NCI-H128 (cell line): ENCODE data around the gene RNU6-9.
"Not testable (repeated sequence)": the region's sequence is repeated elsewhere in the genome, so short reads cannot be mapped to it uniquely, and the experiment has no call there.

ENCODE experiments used
- DNase-seq: peaks from one replicate; lab custom pipeline; 2025; ENCODE audit not compliant: unreplicated experiment; lab: John Stamatoyannopoulos, UW

Gene RNU6-9

GRCh38 chr19:877992-878660 is 15.2 kb upstream of the RNU6-9 start:
- not testable (repeated sequence) for DNase-seq

GRCh38 chr19:878751-879561 is 14.3 kb upstream of the RNU6-9 start:
- not testable (repeated sequence) for DNase-seq

- DNase-seq, result no peak
Measured at GRCh38 chr19:879711-880438, 13.4 kb upstream of the RNU6-9 start.

GRCh38 chr19:881385-882071 is 11.8 kb upstream of the RNU6-9 start:
- DNase-seq, result no peak

- DNase-seq, result no peak
Measured at GRCh38 chr19:882871-883497, 10.3 kb upstream of the RNU6-9 start.

- no peak for DNase-seq
Measured at GRCh38 chr19:883661-884211, 9.5 kb upstream of the RNU6-9 start.

GRCh38 chr19:884420-885211 is 8.7 kb upstream of the RNU6-9 start:
- DNase-seq, result no peak

- no peak for DNase-seq
Measured at GRCh38 chr19:885536-886224, 7.6 kb upstream of the RNU6-9 start.

- DNase-seq, result no peak
Measured at GRCh38 chr19:887072-887471, 6.2 kb upstream of the RNU6-9 start.

GRCh38 chr19:887599-887998 is 5.7 kb upstream of the RNU6-9 start:
- DNase-seq, result no peak

- no peak for DNase-seq
Measured at GRCh38 chr19:888581-889385, 4.5 kb upstream of the RNU6-9 start.

- no peak for DNase-seq
Measured at GRCh38 chr19:889662-890295, 3.5 kb upstream of the RNU6-9 start.

- no peak for DNase-seq
Measured at GRCh38 chr19:890831-891230, 2.5 kb upstream of the RNU6-9 start.

- DNase-seq, result not testable (repeated sequence)
Measured at GRCh38 chr19:891421-892200, 1.7 kb upstream of the RNU6-9 start.

- no peak for DNase-seq
Measured at GRCh38 chr19:892243-892893, 916 bp upstream of the RNU6-9 start.

- no peak for DNase-seq
Measured at GRCh38 chr19:896434-896833, 3.1 kb downstream of the RNU6-9 start.

GRCh38 chr19:896999-897398 is 3.7 kb downstream of the RNU6-9 start:
- DNase-seq, result no peak
